CD4-positive, alpha-beta T cell treated with Interferon alpha-2 for 1 hour (primary cell): ENCODE results near the gene TIMP2.
"Not testable (repeated sequence)": the region's sequence is repeated elsewhere in the genome, so short reads cannot be mapped to it uniquely, and the experiment has no call there.

Experiments
- DNase-seq, 2 donors: peaks; one replicate each; pipeline ENCODE4 v3.0.0-alpha.2; 2020 to 2022

The TIMP2 gene, protein sequence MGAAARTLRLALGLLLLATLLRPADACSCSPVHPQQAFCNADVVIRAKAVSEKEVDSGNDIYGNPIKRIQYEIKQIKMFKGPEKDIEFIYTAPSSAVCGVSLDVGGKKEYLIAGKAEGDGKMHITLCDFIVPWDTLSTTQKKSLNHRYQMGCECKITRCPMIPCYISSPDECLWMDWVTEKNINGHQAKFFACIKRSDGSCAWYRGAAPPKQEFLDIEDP

GRCh38 chr17:78925234-78925633, at the start of gene TIMP2:
TSS of gene TIMP2 (minus strand) at chr17:78925387. CDS start at chr17:78925088, 299 bp downstream.
- DNase-seq, result peak; percentile 76 to 79

GRCh38 chr17:78973792-78974520, 48.8 kb upstream of the TIMP2 start:
- DNase-seq, result no peak

DNA sequence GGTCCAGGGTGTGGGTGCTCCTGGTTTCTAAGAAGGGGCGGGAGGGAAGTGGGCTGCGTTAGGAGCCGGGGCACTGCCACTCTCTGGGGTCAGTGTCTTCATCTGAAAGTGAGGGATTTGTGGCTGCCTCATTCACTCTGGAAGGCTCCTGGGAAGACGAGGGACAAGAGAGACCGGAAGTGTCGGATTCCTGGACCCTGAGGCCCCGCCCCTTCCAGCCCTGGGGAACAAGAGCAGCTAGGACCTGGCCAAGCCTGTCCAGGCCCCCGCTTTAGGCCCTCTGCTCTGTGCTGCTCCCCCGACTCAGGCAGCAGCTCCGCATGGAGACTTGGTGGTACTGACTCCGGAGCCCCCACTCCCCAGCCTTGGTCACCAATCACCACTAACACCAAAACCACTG, 48.0 kb upstream of the TIMP2 start:
- no peak for DNase-seq

DNA sequence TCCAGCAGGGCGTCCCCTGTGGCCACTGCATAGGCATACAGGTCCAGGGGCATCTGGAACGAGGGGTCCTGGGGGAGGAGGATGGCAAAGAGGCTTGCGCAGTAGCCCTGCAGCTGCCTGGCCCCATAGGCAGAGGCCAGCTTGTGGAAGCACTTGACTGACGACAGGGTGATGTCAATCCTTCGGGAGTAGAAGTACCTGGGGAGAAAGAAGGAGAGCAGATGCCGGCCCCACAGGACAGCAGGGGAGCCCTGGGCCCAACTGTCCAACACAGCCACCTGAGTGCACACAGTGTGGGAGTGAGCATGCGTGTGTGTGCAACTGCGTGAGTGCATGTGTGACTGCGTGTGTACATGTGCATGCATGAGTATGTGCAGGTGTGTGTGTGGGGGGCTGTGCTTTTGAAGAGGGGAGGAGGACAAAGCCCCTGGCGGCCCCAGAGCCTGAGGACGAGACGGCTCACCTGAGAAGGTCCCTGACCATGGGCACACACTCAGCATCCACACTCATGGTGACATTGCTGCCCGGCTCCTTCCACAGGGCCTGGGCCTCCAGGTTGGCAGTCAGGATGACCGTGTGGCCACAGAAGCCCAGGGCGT, 47.4 kb upstream of the TIMP2 start:
- DNase-seq, result no peak

DNA sequence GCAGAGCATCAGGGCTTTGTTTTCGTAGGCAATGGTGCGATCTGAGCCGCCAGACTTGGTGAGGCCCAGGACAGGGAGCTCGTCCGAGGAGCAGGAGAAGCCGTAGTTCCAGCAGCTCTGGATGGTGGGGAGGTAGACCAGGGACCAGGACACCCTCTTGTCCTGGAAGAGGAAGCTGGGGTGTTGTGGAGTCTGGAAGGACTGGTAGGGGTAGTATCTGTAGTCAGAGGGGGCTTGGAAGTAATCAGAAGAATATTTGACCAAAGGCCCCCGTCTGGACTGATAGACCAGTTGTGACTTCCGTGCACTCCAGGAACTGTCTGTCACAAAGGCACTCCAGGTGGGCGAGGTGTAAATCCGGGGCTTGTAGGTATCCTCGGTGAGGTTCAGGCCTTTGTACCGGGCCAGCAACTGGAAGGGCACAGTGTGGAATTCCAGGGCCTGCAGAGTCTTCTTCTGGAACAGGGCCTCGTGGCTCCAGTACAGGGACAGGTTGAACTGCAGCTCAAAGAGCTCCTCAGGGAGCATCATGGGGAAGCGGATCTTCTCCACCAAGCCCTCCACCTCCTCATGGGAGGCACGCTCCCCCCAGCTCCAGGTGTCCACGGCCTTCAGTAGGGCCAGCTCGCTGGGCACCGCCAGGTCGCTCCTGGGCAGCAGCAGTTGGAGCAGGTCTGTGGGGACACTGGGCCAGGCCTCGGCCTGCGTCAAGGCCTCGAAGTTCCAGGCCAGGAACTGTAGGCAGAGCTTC, 46.7 kb upstream of the TIMP2 start:
- no peak for DNase-seq

DNA sequence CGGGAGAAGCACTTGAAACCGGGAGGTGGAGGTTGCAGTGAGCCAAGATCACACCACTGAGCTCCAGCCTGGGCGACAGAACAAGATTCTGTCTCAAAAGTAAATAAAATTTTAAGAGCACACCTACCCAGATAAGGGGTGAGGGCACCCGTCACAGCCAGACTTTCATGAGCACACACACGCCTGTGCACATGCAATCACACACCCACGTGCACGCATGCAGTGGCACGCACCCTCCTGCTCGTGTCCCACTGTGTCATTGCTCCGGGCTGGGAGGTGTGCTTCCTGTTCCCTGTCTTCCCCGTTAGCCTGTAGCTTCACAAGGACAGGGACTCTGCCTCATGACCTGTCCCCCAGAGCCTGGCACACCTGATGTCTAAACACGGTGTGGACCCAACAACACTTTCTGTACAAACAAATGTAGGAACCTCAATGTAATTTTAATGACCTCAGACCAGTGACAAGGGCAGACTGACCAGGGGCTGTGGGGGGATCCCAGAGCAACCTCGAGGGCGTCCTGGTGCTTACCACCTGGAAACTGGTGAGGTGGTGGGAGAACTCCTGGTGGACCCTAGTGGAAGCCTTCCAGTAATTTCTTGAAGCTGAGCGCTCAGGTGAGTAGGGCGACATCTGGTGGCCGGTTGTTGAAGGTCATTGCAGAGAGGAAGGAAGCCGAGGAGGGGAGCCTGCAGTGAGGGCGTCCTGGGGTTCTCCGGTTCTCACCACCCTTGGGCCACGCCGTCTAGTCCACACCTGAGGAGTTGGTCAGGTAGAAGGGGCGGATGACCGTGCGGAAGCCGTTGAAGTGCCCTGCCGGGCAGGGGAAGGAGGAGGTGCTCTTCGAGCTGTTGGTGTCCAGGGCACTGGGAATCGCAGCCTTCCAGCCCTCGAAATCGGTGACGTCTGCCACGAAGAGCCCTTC, 45.9 kb upstream of the TIMP2 start:
- DNase-seq, result peak; percentile 68 to 74

- DNase-seq, result no peak
These were observed 44.7 kb upstream of the TIMP2 start for GRCh38 chr17:78969865-78970264.

DNA sequence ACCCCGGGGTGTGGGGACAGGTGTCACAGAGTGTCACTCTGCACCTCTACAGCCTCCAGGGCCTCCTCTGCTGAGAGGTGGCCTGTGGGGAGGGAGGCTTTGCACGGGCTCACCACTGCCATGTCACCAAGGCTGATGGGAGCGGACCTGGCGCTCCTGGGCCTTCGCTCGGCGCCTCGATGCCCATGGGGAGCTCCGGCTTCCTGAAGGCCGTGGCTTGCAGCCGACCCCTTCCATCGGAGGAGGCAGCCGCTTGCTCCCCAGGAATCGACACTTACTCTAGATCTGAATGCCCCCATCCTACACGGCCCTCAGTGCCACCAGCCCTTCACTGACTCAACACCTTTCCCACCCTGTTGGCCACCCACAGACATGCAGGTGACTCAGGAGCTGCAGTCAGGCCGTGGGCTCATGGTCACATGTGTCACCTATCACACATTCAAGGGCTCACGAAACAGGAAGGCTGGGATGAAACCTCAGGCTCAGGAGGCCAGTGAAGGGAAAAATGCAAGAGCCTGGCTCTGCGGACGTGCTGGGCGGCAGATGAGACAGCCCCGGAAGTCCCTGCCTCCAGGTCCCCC, 42.7 kb upstream of the TIMP2 start:
- no peak for DNase-seq

GRCh38 chr17:78966910-78967600, 41.9 kb upstream of the TIMP2 start:
- no peak for DNase-seq

GRCh38 chr17:78966123-78966813, 41.1 kb upstream of the TIMP2 start:
- no peak for DNase-seq

- no peak for DNase-seq
These were observed 40.3 kb upstream of the TIMP2 start for GRCh38 chr17:78965491-78965924.

DNA sequence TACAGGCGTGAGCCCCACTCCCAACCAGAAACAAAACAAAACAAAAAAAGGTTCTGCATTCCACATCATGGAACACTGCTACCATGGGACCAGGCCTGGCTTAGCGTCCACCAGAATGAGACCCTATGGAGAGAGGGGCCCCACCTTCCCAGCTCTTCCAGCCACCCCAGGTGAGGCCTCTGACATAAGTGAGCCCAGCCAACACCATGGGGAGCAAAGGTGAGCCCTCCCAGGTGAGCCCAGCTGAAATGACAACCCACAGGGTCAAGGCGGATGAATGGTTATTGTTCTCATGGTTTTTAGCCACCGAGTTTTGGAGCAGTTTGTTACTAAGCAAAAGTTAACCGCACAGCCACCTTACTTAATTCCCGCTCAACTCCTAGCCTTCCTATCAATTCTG, 38.2 kb upstream of the TIMP2 start:
- no peak for DNase-seq

DNA sequence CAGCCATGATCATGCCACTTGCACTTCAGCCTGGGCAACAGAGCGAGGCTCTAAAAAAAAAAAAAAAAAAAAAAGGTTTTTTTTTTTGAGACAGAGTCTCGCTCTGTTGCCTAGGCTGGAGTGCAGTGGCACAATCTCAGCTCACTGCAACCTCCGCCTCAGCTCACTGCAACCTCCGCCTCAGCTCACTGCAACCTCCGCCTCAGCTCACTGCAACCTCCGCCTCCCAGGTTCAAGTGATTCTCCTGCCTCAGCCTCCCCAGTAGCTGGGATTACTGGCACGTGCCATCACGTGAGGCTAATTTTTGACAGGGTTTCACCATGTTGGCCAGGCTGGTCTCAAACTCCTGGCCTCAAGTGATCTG, 37.8 kb upstream of the TIMP2 start:
- not testable (repeated sequence) for DNase-seq

GRCh38 chr17:78962345-78962983, 37.3 kb upstream of the TIMP2 start:
- DNase-seq, result no peak

GRCh38 chr17:78961571-78961970, 36.4 kb upstream of the TIMP2 start:
- no peak for DNase-seq

DNA sequence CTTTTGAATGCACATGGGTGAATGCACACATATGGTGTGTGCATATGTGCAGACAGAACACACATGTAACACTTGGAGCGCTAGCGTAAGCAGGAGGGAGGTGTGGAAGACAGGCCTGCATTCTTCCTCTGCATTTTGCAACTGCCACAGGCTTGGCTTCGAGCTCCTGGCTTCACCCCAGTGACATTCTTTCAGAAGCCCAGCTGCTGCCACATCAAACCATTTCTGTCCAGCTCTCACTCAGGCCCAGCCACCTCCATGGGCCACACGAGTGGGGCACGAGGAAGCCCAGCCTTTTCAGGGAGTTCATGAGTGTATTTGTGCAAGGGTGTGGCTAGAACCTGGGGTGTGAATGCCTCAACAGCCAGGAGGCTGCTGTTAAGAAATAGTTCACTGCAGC, 35.7 kb upstream of the TIMP2 start:
- no peak for DNase-seq

GRCh38 chr17:78959803-78960202, 34.6 kb upstream of the TIMP2 start:
- no peak for DNase-seq

DNA sequence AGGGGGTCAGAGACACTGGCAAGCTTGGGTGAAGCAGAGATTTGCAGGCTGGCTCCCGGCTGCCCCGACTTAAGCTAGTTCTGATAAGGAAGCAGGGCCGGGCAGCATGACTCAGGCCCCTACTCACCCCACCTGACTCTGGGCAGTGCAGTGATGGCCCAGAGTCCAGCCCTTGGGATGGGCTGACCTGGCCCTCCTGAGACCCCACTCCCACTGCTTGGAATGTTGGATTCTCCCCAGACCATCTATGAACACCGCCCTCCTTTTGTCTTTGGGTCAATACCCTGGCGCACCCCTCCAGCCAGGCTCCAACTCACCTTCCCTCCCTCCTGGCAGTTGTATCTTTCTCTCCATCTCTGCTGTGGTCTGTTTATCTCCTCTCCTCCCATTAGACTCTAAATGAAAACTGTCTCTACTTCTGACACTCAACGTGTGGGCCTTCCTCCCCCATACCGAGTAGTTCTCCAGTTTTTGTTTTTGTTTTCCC, 33.5 kb upstream of the TIMP2 start:
- DNase-seq, result no peak

DNA sequence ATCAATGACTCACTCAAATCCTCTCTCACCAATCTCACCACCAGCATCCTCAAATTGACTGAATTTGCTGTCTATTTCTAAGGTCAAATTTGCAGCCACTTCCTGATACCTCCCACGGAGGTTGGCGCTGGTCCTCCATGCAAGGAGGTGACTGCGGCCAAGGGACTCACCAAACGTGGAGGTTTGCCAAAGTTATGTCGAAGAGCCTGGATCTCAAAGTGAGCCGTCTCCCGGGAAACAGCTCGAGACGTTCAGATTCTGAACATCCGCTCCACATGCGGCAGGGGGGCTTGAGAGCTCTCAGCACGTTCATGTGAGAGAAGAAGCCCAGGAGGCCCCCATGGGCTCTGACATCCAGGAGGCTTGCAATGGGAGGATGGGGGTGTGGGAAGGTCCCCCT, 31.9 kb upstream of the TIMP2 start:
- no peak for DNase-seq

- DNase-seq, result no peak
These were observed 31.1 kb upstream of the TIMP2 start for GRCh38 chr17:78956254-78956653.
